Fibroblast of mammary gland (primary cell): ENCODE results near the gene CYLD.

Experiments
- DNase-seq: peaks from one replicate; pipeline ENCODE4 v3.0.0-alpha.2; 2010; ENCODE audit warnings: low read depth
- H3K4me3 ChIP-seq: 2 replicates; pipeline ENCODE4 v1.5.1; 2011; ENCODE audit warnings: low read depth, mild to moderate bottlenecking, low read length, moderate library complexity; ENCODE audit not compliant: control insufficient read depth
- CTCF ChIP-seq: conservative IDR thresholded peaks from 2 replicates; pipeline ENCODE4 v1.5.1; 2011; ENCODE audit warnings: low read depth, low read length, inconsistent platforms; ENCODE audit not compliant: control insufficient read depth, insufficient read depth

Gene CYLD

GRCh38 chr16:50774960-50775359, 33.1 kb downstream of the CYLD start:
- TF ChIP-seq CTCF: no peak
- DNase-seq: no peak
- no peak overlapping the region for H3K4me3 ChIP-seq

DNA sequence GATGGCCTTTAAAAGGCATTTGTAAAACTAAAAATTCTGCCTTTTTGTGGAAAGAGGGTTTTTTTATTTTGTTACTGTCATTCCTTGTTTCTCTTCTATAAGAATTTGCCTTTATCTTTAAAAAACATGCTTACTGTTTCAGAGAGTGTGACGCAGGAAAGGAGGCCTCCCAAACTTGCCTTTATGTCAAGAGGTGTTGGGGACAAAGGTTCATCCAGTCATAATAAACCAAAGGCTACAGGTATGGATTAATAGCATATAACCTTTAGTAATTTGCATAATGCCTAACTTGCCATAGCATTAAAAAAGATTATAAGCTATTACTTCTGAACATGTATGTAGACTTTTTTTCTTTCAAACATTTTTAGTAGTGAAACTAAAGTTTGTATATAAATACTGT, 34.2 kb downstream of the CYLD start:
- no peak for DNase-seq
- TF ChIP-seq CTCF: no peak
- no peak overlapping the region for H3K4me3 ChIP-seq

DNA sequence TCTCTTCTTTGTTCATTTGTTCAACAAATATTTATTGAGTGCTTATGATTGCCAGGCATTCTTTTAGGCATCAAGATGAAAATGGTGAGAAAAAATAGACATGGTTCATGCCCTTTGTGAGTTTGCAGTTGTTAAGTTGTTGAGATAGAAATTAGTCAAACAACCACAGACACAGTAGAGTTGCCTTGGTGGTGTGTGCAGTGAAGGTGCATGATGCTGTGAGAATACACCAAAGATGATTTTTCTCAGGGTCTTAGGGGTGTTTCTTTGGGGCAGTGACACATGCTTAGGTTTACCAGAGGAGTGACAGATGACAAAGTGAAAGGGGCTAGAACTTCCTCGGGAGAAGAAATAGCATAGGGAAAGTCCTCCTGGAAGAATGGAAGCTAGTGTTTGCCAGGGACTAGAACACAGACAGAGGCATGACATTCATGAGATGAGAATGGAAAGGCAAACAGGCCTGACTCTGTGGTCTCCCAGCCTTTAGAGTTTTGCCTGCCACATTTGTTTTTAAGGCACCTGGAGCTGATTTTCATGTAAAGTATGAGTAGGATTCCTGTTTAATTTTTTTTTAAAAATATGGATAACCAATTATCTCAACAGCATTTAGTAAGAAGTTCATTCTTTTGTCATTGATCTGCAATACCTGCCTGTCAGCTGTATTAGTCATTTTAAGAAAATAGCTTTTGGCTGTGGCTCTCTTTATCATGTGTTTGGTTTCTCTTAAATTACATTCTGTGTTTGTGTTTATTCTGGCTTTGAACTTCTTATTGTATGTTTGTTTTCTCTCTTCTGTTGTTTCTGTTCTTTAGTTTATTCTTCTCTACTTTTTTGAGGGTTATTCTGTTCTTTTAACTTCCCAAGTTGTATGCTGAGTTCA, 36.6 kb downstream of the CYLD start:
- H3K4me3 ChIP-seq: no peak overlapping the region
- no peak for DNase-seq
- TF ChIP-seq CTCF: no peak

- peak; percentile 12 for DNase-seq
- no peak overlapping the region for H3K4me3 ChIP-seq
- peak; percentile 18 for TF ChIP-seq CTCF
These were observed 39.2 kb downstream of the CYLD start for GRCh38 chr16:50781043-50781442.

- H3K4me3 ChIP-seq: no peak overlapping the region
- no peak for TF ChIP-seq CTCF
- DNase-seq: no peak
These were observed 39.6 kb downstream of the CYLD start for GRCh38 chr16:50781518-50781917.

GRCh38 chr16:50789757-50790156, 47.9 kb downstream of the CYLD start:
- TF ChIP-seq CTCF: no peak

More at GRCh38 chr16:50789757-50790156, 47.9 kb downstream of the CYLD start:
- no peak overlapping the region for H3K4me3 ChIP-seq
- no peak for DNase-seq
